Ovary (tissue), 3 donors: ENCODE data around the gene ZNF385C.

Experiments
- CTCF ChIP-seq, 3 donors: fragments of 450-650 bp in 2 of 3; fragments of 200-600 bp in 1 of 3; IDR thresholded peaks; one replicate each; pipeline versions ENCODE4 v1.5.1 to v1.8.0; 2016 to 2022; ENCODE audit warnings: antibody characterized with exemption in 3 of 3, mild to moderate bottlenecking in 1 of 3
- EP300 ChIP-seq: sonication (generic); formaldehyde crosslinking; IDR thresholded peaks from one replicate; pipeline ENCODE4 v1.6.1; 2017; ENCODE audit warnings: antibody characterized with exemption
- POLR2A ChIP-seq: fragments of 450-650 bp; IDR thresholded peaks from one replicate; pipeline ENCODE4 v1.6.1; 2017; ENCODE audit warnings: antibody characterized with exemption, mild to moderate bottlenecking, moderate library complexity
- donor health status: DM: no; HTN: no; CAD: no.

GRCh38 chr17:42079541-42079940 is 18.7 kb downstream of the ZNF385C start:
- TF ChIP-seq CTCF (IDR thresholded peaks at IDR 0.05) = no peak
- no peak for TF ChIP-seq POLR2A
- TF ChIP-seq EP300 = no peak
